Esophagus squamous epithelium (tissue), 4 donors: ENCODE measurements around the gene PRSS57.

Source experiments
- CTCF ChIP-seq, 6 experiments: fragments of 450-650 bp in 4 of 6; fragments of 200-600 bp in 2 of 6; sonication (generic) in 2 of 6; IDR thresholded peaks; one replicate each; pipeline ENCODE4 v1.5.1; 2016 to 2019; ENCODE audit warnings: antibody characterized with exemption in 6 of 6, mild to moderate bottlenecking in 4 of 6, moderate library complexity in 4 of 6
- POLR2A ChIP-seq, 4 donors: fragments of 450-650 bp; IDR thresholded peaks; one replicate each; pipeline ENCODE4 v1.6.1; 2017; ENCODE audit warnings: antibody characterized with exemption in 4 of 4, mild to moderate bottlenecking in 4 of 4, moderate library complexity in 3 of 4

GRCh38 chr19:676007-676338 is 19.3 kb downstream of the PRSS57 start:
- no peak for TF ChIP-seq CTCF (IDR thresholded peaks at IDR 0.05)
- no peak for TF ChIP-seq POLR2A (IDR thresholded peaks at IDR 0.05)
